ENCODE data around the gene TAF11L9.
"Not testable (repeated sequence)": the region's sequence is repeated elsewhere in the genome, so short reads cannot be mapped to it uniquely, and the experiment has no call there.

Gene TAF11L9

DNA sequence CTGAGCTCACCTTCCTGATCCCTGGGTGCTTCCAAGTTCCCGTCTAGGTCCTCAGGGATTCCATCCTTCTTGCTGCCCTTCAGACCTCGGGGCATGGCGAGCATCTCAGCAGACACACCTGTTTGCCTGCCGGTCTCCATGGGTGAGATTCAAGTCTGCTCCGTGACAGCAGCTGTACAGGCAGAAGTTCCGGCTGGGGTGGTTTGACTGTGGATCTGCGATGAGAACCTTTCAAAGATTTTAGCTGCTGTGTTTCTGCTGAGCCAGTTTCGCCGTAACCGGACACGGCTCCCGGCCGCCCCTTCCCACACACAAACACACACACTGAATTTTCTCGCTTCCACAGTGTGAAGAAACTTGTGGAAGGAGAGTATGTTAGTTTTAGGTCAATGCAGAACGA, at the start of gene TAF11L9:
Gene TAF11L9, minus strand, starts transcription at position 140 of the 400 bp plus-strand sequence.
- DNase-seq, result not testable (repeated sequence)

DNA sequence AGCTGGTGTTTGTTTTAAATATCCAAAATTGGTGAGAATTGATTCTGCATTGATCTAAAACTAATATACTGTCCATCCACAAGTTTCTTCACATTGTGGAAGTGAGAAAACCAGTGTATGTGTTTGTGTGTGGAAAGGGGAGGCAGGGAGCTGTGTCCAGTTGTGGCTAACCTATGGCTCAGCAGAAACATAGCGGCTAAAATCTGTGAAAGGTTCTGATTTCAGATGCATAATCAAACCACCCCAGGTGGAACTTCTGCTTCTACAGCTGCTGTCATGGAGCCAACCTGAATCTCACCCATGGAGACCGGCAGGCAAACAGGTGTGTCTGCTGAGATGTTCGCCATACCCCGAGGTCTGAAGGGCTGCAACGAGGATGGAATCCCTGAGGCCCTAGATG, 40.0 kb upstream of the TAF11L9 start, which contains the start of gene TAF11L14:
Gene TAF11L14, plus strand, starts transcription at position 301 of the 400 bp plus-strand sequence.
- no peak for DNase-seq

DNA sequence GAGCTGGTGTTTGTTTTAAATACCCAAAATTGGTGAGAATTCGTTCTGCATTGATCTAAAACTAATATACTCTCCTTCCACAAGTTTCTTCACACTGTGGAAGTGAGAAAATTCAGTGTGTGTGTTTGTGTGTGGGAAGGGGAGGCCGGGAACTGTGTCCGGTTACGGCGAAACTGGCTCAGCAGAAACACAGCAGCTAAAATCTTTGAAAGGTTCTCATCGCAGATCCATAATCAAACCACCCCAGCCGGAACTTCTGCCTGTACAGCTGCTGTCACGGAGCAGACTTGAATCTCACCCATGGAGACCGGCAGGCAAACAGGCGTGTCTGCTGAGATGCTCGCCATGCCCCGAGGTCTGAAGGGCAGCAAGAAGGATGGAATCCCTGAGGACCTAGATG, 37.6 kb upstream of the TAF11L9 start, which contains the start of gene TAF11L13:
Gene TAF11L13, plus strand, starts transcription at position 301 of the 400 bp plus-strand sequence.
- not testable (repeated sequence) for DNase-seq

DNA sequence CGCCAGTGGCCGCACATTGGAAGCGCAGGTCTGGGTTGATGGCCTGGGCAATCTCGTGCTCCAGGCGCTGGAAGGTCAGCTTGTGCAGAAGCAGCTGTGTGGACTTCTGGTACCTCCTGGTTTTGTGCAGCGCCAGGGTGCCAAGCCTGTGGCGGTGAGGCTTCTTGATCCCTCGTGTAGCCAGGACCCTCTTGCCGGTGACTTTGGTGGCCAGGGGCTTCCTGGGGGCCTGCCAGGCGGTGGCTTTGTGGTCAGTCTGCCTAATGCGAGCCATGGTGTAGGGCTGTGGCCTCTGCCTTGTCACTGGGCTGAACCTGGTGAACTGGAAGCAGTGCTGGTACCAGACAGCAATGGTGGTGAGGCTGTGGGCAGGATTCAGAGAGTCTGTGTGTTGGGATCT, 31.5 kb upstream of the TAF11L9 start:
- no peak for DNase-seq

DNA sequence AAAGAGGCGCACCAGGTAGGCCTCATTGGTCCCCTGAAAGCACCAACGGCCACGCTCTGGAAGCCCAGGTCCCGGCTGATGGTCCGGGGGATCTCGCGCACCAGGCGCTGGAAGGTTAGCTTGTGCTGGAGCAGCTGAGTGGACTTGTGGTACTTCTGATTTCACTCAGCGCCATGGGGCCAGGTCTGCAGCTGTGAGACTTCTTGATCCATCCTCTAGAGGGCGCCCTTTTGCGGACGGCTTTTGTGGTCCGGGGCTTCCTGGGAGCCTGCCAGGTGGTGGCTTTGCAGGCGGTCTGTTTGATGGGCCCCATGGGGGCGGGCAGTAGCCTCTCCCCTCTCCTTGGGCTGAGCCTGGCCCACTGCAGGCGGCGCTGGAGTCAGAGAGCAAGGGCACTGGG, 26.4 kb upstream of the TAF11L9 start:
- no peak for DNase-seq

DNA sequence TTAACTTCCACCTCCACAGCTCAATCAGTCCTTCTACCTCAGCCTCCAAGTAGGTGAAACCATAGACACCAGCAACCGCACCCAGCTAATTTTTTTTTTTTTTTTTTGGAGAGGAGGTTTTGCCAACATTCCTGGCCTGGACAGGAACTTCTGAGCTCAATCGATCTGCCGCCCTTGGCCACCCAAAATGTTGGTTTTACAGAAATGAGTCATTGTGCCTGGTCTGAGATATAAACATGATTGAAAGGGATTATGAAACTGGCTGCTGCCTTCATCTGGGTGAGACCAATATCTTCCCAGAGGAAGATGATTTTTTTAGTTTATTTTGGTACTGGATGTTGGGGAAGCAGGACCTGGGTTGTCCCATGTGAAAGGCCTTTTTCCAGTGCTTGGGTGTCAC, 25.2 kb upstream of the TAF11L9 start:
- no peak for DNase-seq

DNA sequence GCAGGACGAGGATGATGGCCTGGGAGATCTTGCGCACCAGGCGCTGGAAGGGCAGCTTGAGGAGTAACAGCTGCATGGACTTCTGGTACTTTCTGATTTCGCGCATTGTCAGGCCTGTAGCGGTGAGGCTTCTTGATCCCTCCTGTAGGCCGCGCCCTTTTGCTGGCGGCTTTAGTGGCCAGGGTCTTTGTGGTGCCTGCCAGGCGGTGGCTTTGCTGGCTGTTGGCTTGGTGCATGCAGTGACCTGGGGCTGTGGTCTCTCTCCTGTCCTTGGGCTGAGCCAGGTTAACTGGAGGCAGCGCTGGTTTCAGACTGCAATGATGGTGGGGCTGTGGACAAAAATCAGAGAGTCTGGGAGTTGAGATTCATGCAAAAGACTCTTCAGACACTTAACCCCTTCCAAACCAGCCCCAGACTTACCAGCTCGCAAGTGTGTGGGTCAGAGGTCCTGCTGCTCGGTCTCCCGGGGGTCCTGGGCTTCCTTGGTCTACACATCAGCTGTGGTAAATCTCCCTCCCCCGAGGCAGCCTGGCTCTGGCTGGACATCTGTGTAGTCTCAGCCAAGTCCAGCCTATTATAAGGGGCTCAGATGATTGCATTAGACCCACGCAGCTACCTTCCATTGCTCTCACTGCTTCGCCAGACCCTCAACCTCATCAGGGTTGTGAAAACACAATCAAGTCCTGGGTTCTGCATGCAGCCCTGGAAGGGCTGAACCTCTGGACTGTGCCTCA, 20.8 kb upstream of the TAF11L9 start:
- DNase-seq, result no peak

DNA sequence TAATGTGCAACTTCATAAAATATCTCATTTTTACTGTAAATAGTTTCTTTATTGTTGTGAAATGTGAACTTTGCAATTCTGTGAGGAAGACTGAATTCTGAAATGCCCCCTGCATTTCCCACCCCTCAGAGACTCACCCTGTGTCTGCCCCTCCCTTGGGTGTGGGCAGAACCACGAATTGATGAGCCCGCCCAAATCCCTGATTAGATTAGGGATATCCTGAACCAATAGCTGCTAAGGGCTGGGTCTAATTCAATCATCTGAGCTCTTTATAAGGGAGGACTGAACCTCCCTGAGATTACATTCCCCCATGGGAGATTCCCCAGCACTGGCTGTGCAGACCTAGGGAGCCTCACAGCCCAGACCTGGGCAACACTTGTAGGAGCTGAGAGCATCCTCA, 15.9 kb upstream of the TAF11L9 start, which contains the start of gene TAF11L12:
Gene TAF11L12, plus strand, starts transcription at position 301 of the 400 bp plus-strand sequence.
- DNase-seq, result not testable (repeated sequence)

DNA sequence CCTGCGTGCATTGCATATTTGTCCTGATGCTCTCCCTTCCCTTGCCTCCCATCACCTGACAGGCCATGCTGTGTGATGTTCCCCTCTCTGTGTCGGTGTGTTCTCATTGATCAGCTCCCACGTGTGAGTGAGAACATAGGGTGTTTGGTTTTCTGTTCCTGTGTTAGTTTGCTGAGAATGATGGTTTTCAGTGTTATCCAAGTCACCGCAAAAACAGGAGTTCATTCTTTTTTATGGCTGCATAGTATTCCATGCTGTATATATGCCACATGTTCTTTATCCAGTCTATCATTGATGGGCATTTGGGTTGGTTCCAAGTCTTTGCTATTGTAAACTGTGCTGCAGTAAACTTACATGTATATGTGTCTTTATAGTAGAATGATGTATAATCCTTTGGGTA, 13.3 kb upstream of the TAF11L9 start:
- DNase-seq, result not testable (repeated sequence)

DNA sequence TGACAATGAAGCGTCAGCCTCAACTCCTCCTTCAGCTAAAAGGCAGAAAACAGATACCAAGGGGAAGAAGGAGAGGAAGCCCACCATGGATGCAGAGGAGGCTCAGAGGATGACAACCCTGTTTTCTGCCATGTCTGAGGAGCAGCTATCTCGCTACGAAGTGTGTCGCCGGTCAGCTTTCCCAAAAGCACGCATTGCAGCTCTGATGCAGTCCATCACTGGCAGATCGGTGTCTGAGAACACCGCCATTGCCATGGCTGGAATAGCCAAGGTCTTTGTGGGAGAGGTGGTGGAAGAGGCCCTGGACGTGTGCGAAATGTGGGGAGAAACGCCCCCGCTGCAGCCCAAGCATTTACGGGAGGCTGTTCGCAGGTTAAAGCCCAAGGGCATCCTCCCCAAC, 10.8 kb upstream of the TAF11L9 start:
- no peak for DNase-seq

DNA sequence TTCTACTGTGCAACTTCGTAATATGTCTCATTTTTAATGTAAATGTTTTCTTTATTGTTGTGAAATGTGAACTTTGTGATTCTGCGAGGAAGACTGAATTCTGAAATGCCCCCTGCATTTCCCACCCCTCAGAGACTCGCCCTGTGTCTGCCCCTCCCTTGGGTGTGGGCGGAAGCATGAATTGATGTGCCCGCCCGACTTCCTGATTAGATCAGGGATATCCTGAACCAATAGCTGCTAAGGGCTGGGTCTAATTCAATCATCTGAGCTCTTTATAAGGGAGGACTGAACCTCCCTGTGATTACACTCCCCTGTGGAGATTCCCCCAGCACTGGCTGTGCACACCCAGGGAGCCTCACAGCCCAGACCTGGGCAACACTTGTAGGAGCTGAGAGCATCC, 9.7 kb upstream of the TAF11L9 start, which contains the start of gene TAF11L11:
Gene TAF11L11, plus strand, starts transcription at position 304 of the 400 bp plus-strand sequence.
- DNase-seq, result not testable (repeated sequence)

DNA sequence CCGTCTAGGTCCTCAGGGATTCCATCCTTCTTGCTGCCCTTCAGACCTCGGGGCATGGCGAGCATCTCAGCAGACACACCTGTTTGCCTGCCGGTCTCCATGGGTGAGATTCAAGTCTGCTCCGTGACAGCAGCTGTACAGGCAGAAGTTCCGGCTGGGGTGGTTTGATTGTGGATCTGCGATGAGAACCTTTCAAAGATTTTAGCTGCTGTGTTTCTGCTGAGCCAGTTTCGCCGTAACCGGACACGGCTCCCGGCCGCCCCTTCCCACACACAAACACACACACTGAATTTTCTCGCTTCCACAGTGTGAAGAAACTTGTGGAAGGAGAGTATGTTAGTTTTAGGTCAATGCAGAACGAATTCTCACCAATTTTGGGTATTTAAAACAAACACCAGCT, 3.5 kb upstream of the TAF11L9 start, which contains the start of gene TAF11L10:
Gene TAF11L10, minus strand, starts transcription at position 101 of the 400 bp plus-strand sequence.
- DNase-seq, result not testable (repeated sequence)

DNA sequence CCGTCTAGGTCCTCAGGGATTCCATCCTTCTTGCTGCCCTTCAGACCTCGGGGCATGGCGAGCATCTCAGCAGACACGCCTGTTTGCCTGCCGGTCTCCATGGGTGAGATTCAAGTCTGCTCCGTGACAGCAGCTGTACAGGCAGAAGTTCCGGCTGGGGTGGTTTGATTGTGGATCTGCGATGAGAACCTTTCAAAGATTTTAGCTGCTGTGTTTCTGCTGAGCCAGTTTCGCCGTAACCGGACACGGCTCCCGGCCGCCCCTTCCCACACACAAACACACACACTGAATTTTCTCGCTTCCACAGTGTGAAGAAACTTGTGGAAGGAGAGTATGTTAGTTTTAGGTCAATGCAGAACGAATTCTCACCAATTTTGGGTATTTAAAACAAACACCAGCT, 3.3 kb downstream of the TAF11L9 start, which contains the start of gene TAF11L8:
Gene TAF11L8, minus strand, starts transcription at position 101 of the 400 bp plus-strand sequence.
- DNase-seq, result not testable (repeated sequence)

DNA sequence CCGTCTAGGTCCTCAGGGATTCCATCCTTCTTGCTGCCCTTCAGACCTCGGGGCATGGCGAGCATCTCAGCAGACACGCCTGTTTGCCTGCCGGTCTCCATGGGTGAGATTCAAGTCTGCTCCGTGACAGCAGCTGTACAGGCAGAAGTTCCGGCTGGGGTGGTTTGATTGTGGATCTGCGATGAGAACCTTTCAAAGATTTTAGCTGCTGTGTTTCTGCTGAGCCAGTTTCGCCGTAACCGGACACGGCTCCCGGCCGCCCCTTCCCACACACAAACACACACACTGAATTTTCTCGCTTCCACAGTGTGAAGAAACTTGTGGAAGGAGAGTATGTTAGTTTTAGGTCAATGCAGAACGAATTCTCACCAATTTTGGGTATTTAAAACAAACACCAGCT, 8.5 kb downstream of the TAF11L9 start, which contains the start of gene TAF11L7:
Gene TAF11L7, minus strand, starts transcription at position 101 of the 400 bp plus-strand sequence.
- not testable (repeated sequence) for DNase-seq
